Measurements from ENCODE around the gene IL6.
"Not testable (repeated sequence)": the region's sequence is repeated elsewhere in the genome, so short reads cannot be mapped to it uniquely, and the experiment has no call there.

IL6 gene

DNA sequence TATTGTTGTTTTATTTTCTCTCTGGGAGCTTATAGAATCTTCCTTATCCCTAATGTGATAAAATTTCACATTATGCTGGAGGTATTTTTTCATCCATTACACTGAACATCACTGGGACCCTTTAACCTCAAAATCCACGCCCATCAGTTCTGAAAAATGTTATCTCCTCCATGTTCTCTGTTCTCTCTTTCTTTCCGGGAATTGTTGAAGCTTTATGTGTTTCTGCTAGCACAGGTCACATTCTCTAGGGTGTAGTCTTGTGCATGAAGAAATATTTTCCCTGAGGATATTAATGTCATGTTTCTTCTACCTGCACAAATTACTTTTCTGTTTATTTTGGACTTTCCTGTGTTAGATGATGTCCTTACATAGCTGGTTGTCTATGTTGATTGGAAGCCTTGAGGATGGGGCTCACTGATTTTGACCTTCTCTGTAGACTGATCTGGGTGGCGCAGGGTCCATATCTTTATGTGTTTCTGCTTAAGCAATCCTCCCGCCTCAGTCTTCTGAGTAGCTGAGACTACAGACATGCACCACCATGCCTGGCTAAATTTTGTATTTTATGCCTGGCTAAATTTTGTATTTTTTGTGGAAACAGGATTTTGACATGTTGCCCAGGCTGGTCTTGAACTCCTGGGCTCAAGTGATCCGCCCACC lies 31.4 kb upstream of the IL6 start:
- H3K4me3 ChIP-seq (ENCODE audit: low read depth, low read length), result no peak overlapping the region
- H3K4me1 ChIP-seq (ENCODE audit: control insufficient read depth, insufficient read depth, low read length), result peaks cover 3% of the 10 kb centered on the region
- H3K9me3 ChIP-seq (ENCODE audit: control insufficient read depth, insufficient read depth, low read length), result no peaks in the 10 kb centered on the region
- no peak overlapping the region for H3K9ac ChIP-seq (ENCODE audit: low read depth, low read length)
- no peaks in the 10 kb centered on the region for H3K36me3 ChIP-seq (ENCODE audit: control insufficient read depth, insufficient read depth, low read length)
- no peaks in the 10 kb centered on the region for H3K27me3 ChIP-seq (ENCODE audit: control insufficient read depth, insufficient read depth, low read length)

DNA sequence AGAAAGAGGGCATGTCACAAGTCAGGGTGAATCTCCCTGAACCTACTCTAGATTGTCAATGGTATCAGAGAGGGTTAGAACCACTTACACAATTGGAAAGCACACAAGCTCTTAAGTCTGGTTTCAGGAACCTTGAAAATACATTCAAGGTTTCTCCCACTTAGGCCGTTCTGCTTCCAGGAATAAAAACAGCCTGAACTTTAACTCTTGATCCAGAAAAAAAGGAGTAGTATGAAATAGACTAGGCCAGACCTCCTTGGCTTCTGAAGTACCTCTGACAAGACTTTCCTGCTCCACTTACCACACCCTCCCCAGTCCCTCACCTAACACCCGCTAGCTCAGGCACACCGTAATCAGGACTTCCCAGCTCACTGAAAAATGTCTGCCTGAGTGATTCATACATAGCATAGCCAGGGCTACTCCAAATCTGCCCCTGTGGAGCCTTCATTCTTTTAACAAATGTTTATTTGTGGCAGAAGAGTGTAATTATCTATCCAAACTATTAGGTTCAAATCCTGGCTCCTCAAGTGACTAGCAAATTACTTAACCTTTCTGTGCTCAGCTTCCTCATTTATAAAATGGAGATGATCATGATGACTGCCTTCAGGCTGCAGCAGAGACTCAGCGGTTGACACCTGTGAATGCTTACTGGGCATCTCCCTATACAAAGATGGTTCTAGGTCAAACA lies 30.3 kb upstream of the IL6 start:
- no peak overlapping the region for H3K4me3 ChIP-seq (ENCODE audit: low read depth, low read length)
- H3K9ac ChIP-seq (ENCODE audit: low read depth, low read length), result no peak overlapping the region
- H3K27me3 ChIP-seq (ENCODE audit: control insufficient read depth, insufficient read depth, low read length), result no peaks in the 10 kb centered on the region
- no peaks in the 10 kb centered on the region for H3K36me3 ChIP-seq (ENCODE audit: control insufficient read depth, insufficient read depth, low read length)
- H3K9me3 ChIP-seq (ENCODE audit: control insufficient read depth, insufficient read depth, low read length), result no peaks in the 10 kb centered on the region
- H3K4me1 ChIP-seq (ENCODE audit: control insufficient read depth, insufficient read depth, low read length), result peaks cover 3% of the 10 kb centered on the region

DNA sequence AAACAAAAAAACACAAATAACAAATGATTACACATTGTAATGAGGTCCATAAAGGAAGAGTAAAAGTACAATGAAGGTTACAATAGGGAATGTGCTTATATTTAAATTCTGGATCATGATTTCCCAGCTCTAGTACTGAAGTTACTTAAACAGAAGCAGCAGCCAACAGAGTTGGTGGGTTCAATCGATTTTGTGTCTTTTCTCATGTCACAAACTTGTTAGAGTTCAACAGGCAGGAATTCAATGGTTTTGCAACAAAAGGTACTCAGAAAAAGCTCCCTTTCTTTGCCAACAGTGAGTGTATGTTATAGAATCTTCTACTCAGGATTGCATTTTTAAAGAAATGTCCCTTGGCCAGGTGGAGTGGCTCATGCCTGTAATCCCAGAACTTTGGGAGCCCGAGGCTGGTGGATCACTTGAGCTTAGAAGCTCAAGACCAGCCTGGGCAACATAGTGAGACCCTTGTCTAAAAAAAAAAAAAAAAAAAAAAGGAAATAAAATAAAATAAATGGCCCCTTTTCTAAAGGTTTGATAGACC lies 29.6 kb upstream of the IL6 start:
- Histone ChIP-seq H3K27me3 (ENCODE audit: control insufficient read depth, insufficient read depth, low read length) (no peaks in the 10 kb centered on the region), H3K4me1 (ENCODE audit: control insufficient read depth, insufficient read depth, low read length) (peaks cover 3% of the 10 kb centered on the region), H3K4me3 (ENCODE audit: low read depth, low read length) (no peak overlapping the region), H3K9me3 (ENCODE audit: control insufficient read depth, insufficient read depth, low read length) (no peaks in the 10 kb centered on the region), H3K9ac (ENCODE audit: low read depth, low read length) (no peak overlapping the region), H3K36me3 (ENCODE audit: control insufficient read depth, insufficient read depth, low read length) (no peaks in the 10 kb centered on the region)

DNA sequence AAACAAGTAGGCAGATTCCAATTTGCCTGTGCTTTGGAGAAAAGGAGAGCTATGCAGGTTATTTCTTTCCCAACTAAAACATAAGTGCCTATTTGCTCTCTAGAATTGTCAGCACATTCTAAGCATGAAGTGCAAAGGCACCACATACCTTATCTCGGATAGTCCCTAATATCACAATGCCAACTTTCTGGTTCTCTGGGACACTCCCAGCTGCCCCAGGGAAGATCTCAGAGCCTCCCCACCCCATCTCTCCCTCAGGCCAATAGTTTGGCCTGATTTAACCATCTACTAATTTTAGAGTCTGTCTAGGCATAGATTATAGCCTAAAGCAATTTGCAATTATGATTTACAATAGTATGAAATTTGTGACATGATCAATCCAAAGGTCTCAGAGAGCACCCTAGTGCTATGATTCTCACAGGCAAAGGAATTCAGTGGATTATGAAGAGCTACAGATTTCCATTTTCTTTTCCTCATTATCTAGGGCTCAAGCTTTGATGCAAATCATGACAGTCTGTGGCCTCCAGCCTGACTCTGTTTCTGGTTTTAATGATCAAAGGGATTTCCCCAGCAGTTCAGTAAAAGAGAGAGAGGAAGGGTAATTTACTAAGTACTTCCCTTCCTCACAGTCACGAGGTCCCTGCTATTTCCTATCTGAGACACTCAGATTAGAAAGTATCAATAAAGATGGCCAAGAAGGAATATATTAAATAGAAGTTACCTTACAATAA lies 29.0 kb upstream of the IL6 start:
- H3K9ac ChIP-seq (ENCODE audit: low read depth, low read length), result no peak overlapping the region
- H3K27me3 ChIP-seq (ENCODE audit: control insufficient read depth, insufficient read depth, low read length), result no peaks in the 10 kb centered on the region
- no peak overlapping the region for H3K4me3 ChIP-seq (ENCODE audit: low read depth, low read length)
- H3K36me3 ChIP-seq (ENCODE audit: control insufficient read depth, insufficient read depth, low read length), result no peaks in the 10 kb centered on the region
- no peaks in the 10 kb centered on the region for H3K9me3 ChIP-seq (ENCODE audit: control insufficient read depth, insufficient read depth, low read length)
- H3K4me1 ChIP-seq (ENCODE audit: control insufficient read depth, insufficient read depth, low read length), result peaks cover 3% of the 10 kb centered on the region

DNA sequence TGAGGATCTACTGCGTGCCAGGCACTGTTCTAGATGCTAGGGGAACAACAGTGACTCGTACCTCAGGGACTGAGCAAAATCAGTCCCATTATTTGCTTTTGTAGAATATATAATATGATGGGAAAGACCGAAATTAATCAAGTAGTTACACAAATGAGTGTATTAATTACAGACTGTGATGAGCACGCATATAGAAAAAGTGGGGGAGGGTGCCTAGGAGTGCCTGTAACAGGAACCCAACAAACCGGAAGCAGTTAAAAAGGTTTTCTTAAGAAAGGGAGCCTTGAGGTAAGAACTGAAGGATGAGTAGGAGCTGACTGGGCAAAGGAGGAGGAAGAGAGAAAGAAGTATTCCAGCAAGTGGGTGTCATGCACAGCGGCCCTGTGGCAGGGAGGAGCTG lies 28.2 kb upstream of the IL6 start:
- no peak overlapping the region for H3K4me3 ChIP-seq (ENCODE audit: low read depth, low read length)
- no peak overlapping the region for H3K9ac ChIP-seq (ENCODE audit: low read depth, low read length)
- peaks cover 3% of the 10 kb centered on the region for H3K4me1 ChIP-seq (ENCODE audit: control insufficient read depth, insufficient read depth, low read length)
- no peaks in the 10 kb centered on the region for H3K36me3 ChIP-seq (ENCODE audit: control insufficient read depth, insufficient read depth, low read length)
- H3K9me3 ChIP-seq (ENCODE audit: control insufficient read depth, insufficient read depth, low read length), result no peaks in the 10 kb centered on the region
- H3K27me3 ChIP-seq (ENCODE audit: control insufficient read depth, insufficient read depth, low read length), result no peaks in the 10 kb centered on the region

DNA sequence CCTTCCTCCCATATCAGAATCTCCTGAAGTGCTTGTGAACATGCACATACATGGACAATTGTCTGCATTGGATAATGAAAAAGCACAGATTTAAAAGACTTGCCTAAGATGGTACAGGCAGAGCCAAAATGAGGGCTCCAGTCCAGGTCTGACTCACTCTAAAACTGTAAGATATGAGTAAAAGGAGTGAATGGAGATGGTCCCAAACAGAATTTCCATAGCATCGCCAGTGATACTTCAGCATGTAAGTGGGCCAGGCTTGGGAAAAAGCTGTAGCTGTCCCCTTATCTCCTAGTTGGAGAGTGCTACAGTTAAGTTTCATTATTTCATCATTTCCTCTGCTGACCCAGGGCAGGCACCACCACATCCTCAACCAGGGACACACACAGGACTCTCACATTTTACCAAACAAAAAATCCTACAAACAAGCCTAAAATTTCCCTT lies 26.4 kb upstream of the IL6 start:
- H3K9ac ChIP-seq (ENCODE audit: low read depth, low read length), result no peak overlapping the region
- H3K4me1 ChIP-seq (ENCODE audit: control insufficient read depth, insufficient read depth, low read length), result peaks cover 3% of the 10 kb centered on the region
- H3K36me3 ChIP-seq (ENCODE audit: control insufficient read depth, insufficient read depth, low read length), result no peaks in the 10 kb centered on the region
- no peaks in the 10 kb centered on the region for H3K27me3 ChIP-seq (ENCODE audit: control insufficient read depth, insufficient read depth, low read length)
- no peak overlapping the region for H3K4me3 ChIP-seq (ENCODE audit: low read depth, low read length)
- no peaks in the 10 kb centered on the region for H3K9me3 ChIP-seq (ENCODE audit: control insufficient read depth, insufficient read depth, low read length)

DNA sequence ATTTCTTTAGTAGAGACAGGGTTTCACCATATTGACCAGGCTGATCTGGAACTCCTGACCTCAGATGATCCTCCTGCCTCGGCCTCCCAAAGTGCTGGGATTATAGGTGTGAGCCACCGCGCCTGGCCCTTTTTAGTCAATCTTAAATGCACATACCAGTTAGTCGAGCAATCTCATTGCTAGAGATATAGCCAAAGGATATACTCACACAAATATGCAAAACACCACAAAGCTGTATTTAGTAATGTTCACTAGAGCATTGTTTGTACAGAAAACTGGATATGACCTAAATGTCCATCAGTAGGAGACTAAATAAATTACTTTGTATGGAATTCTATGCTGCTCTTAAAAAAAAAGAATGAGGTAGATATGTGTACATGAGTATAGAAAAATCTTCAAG lies 24.5 kb upstream of the IL6 start:
- Histone ChIP-seq H3K4me1 (ENCODE audit: control insufficient read depth, insufficient read depth, low read length) (peaks cover 3% of the 10 kb centered on the region), H3K9ac (ENCODE audit: low read depth, low read length) (no peak overlapping the region), H3K36me3 (ENCODE audit: control insufficient read depth, insufficient read depth, low read length) (no peaks in the 10 kb centered on the region), H3K9me3 (ENCODE audit: control insufficient read depth, insufficient read depth, low read length) (no peaks in the 10 kb centered on the region), H3K4me3 (ENCODE audit: low read depth, low read length) (no peak overlapping the region), H3K27me3 (ENCODE audit: control insufficient read depth, insufficient read depth, low read length) (no peaks in the 10 kb centered on the region)

DNA sequence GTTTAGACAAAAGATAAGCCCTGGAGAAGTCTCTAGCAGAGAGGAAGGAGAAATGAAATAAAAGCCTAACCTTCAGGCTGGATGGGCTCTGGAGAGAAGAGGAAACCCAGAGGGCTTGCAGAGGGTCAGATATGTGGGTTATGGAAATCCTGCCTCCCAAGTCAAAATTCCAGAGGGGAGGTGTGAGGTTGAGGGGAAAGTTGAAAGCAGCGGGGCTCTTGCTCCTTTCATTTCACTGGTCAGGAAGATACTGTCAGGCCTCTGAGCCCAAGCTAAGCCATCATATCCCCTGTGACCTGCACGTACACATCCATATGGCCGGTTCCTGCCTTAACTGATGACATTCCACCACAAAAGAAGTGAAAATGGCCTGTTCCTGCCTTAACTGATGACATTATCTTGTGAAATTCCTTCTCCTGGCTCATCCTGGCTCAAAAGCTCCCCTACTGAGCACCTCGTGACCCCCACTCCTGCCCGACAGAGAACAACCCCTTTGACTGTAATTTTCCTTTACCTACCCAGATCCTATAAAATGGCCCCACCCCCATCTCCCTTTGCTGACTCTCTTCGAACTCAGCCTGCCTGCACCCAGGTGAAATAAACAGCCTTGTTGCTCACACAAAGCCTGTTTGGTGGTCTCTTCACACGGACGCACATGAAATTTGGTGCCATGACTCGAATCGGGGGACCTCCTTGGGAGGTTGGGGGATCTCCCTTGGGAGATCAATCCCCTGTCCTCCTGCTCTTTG lies 23.7 kb upstream of the IL6 start:
- H3K9me3 ChIP-seq (ENCODE audit: control insufficient read depth, insufficient read depth, low read length); H3K36me3 ChIP-seq (ENCODE audit: control insufficient read depth, insufficient read depth, low read length); H3K9ac ChIP-seq (ENCODE audit: low read depth, low read length); H3K4me1 ChIP-seq (ENCODE audit: control insufficient read depth, insufficient read depth, low read length); H3K4me3 ChIP-seq (ENCODE audit: low read depth, low read length); H3K27me3 ChIP-seq (ENCODE audit: control insufficient read depth, insufficient read depth, low read length): not testable (repeated sequence)

DNA sequence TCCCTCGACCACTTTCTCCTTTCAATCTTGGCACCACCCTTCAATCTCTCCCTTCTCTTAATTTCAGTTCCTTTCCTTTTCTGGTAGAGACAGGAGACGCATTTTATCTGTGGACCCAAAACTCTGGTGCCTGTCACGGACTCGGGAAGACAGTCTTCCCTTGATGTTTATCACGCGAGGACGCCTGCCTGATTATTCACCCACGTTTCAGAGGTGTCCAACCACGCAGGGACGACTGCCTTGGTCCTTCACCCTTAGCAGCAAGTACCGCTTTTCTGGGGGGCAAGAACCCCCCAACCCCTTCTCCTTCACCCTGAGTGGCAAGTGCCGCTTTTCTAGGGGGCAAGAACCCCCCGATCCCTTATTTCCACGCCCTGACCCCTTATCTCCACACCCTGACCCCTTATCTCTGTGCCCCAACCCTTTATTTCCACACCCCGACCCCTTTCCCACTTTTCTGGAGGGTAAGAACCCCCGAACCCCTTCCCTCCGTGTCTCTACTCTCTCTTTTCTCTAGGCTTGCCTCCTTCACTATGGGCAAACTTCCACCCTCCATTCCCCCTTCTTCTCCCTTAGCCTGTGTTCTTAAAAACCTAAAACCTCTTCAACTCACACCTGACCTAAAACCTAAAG lies 22.9 kb upstream of the IL6 start:
- not testable (repeated sequence) for H3K27me3 ChIP-seq (ENCODE audit: control insufficient read depth, insufficient read depth, low read length); H3K4me3 ChIP-seq (ENCODE audit: low read depth, low read length); H3K9me3 ChIP-seq (ENCODE audit: control insufficient read depth, insufficient read depth, low read length); H3K9ac ChIP-seq (ENCODE audit: low read depth, low read length); H3K4me1 ChIP-seq (ENCODE audit: control insufficient read depth, insufficient read depth, low read length); H3K36me3 ChIP-seq (ENCODE audit: control insufficient read depth, insufficient read depth, low read length)

DNA sequence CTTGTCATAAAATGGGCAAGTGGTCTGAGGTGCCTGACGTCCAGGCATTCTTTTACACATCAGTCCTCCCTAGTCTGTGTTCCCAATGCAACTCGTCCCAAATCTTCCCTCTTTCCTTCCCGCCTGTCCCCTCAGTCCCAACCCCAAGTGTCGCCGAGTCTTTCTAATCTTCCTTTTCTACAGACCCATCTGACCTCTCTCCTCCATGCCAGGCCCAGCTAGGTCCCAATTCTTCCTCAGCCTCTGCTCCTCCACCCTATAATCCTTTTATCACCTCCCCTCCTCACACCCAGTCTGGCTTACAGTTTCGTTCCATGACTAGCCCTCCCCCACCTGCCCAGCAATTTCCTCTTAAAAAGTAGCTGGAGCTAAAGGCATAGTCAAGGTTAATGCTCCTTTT lies 22.3 kb upstream of the IL6 start:
- H3K4me1 ChIP-seq (ENCODE audit: control insufficient read depth, insufficient read depth, low read length); H3K4me3 ChIP-seq (ENCODE audit: low read depth, low read length); H3K27me3 ChIP-seq (ENCODE audit: control insufficient read depth, insufficient read depth, low read length); H3K9ac ChIP-seq (ENCODE audit: low read depth, low read length); H3K9me3 ChIP-seq (ENCODE audit: control insufficient read depth, insufficient read depth, low read length); H3K36me3 ChIP-seq (ENCODE audit: control insufficient read depth, insufficient read depth, low read length): not testable (repeated sequence)

DNA sequence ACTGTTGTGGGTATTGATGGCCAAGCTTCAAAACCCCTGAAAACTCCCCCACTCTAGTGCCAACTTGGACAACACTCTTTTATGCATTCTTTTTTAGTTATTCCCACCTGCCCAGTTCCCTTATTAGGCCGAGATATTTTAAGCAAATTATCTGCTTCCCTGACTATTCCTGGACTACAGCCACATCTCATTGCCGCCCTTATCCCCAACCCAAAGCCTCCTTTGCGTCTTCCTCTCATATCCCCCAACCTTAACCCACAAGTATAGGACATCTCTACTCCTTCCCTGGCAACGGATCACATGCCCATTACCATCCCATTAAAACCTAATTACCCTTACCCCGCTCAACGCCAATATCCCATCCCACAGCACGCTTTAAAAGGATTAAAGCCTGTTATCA lies 21.1 kb upstream of the IL6 start:
- H3K27me3 ChIP-seq (ENCODE audit: control insufficient read depth, insufficient read depth, low read length); H3K4me3 ChIP-seq (ENCODE audit: low read depth, low read length); H3K36me3 ChIP-seq (ENCODE audit: control insufficient read depth, insufficient read depth, low read length); H3K9ac ChIP-seq (ENCODE audit: low read depth, low read length); H3K4me1 ChIP-seq (ENCODE audit: control insufficient read depth, insufficient read depth, low read length); H3K9me3 ChIP-seq (ENCODE audit: control insufficient read depth, insufficient read depth, low read length): not testable (repeated sequence)
